ENCODE measurements around the gene SCN2B.
"Not testable (repeated sequence)": the region's sequence is repeated elsewhere in the genome, so short reads cannot be mapped to it uniquely, and the experiment has no call there.

SCN2B gene

GRCh38 chr11:118206391-118207031 lies 30.1 kb upstream of the SCN2B start:
- DNase-seq (ENCODE audit: low spot score), result no peak

- no peak for DNase-seq (ENCODE audit: low spot score)
These were observed 29.4 kb upstream of the SCN2B start for GRCh38 chr11:118205606-118206378.

GRCh38 chr11:118202599-118203422 lies 26.4 kb upstream of the SCN2B start:
- DNase-seq (ENCODE audit: low spot score), result no peak

- DNase-seq (ENCODE audit: low spot score), result no peak
These were observed 25.5 kb upstream of the SCN2B start for GRCh38 chr11:118201966-118202365.

- DNase-seq (ENCODE audit: low spot score), result no peak
These were observed 24.7 kb upstream of the SCN2B start for GRCh38 chr11:118200901-118201680.

- DNase-seq (ENCODE audit: low spot score), result no peak
These were observed 24.1 kb upstream of the SCN2B start for GRCh38 chr11:118200497-118200896.

- DNase-seq (ENCODE audit: low spot score), result no peak
These were observed 22.7 kb upstream of the SCN2B start for GRCh38 chr11:118199135-118199534.

- DNase-seq (ENCODE audit: low spot score), result peak; percentile 49
These were observed 21.9 kb upstream of the SCN2B start for GRCh38 chr11:118198370-118198769.

GRCh38 chr11:118194835-118195627 lies 18.6 kb upstream of the SCN2B start:
- DNase-seq (ENCODE audit: low spot score), result no peak

- no peak for DNase-seq (ENCODE audit: low spot score)
These were observed 17.6 kb upstream of the SCN2B start for GRCh38 chr11:118193910-118194566.

- not testable (repeated sequence) for DNase-seq (ENCODE audit: low spot score)
These were observed 16.4 kb upstream of the SCN2B start for GRCh38 chr11:118192817-118193216.

- DNase-seq (ENCODE audit: low spot score), result not testable (repeated sequence)
These were observed 14.6 kb upstream of the SCN2B start for GRCh38 chr11:118190942-118191506.

- DNase-seq (ENCODE audit: low spot score), result no peak
These were observed 10.1 kb upstream of the SCN2B start for GRCh38 chr11:118186346-118187107.

- no peak for DNase-seq (ENCODE audit: low spot score)
These were observed 8.5 kb upstream of the SCN2B start for GRCh38 chr11:118184784-118185579.

GRCh38 chr11:118183691-118184090 lies 7.3 kb upstream of the SCN2B start:
- not testable (repeated sequence) for DNase-seq (ENCODE audit: low spot score)

- DNase-seq (ENCODE audit: low spot score), result no peak
These were observed 3.9 kb upstream of the SCN2B start for GRCh38 chr11:118180300-118180703.

GRCh38 chr11:118176778-118177134 lies 317 bp upstream of the SCN2B start:
- DNase-seq (ENCODE audit: low spot score), result no peak

All from hepatic stellate cell (primary cell).